CD4-positive, alpha-beta T cell treated with Interleukin-21 for 1 hour (primary cell): ENCODE measurements around the gene ZNF502.

ENCODE experiments used
- DNase-seq: peaks from one replicate; pipeline ENCODE4 v3.0.0-alpha.2; 2020

ZNF502 gene

DNA sequence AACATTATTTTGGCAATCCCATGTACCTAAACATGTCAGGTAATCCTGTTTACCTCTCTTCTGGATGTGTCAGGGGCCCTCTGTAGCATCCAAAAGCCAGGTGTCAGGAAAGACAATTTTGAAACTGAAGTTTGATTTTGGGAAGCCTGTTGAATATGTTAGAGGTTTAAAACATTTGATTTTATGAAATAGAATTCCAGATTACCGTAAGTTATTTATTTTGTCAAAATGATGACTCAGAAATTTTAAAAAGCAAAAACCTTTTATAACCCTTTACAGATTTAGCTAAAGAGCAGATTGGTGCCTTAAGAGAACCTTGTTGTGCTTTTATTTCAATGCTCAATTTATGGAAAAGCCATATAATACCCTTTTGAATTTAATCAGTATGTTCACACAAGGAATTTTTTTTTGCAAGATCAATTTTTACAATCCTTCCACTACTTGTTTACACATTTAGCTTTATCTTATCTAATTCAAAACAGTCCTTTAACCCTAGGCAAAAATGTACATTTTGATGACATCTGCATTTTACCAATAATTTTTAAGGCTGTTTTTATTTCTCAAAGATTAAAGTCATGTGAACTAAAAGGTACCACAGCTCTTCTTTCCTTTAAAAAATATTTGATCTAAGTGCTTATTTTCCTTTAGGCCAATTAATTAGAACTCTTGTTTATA is 59.1 kb downstream of the ZNF502 start:
- no peak for DNase-seq

DNA sequence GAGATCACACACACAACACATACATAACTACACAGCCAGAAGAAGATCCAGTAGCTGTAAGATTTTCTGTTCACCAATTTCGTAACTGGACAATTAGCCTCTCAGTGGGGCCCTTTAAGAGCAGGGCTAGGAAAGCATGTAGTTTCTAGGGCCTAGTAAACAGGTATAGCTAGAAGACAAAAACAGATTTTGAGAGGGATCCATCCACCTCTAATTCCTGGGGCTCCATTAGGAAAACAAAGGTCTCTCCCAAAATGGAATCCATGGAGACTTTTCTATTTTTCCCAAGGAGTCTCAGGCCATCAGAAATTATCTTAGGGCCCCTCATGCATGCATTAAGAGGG is 59.6 kb downstream of the ZNF502 start:
- no peak for DNase-seq
